Stomach (tissue), 9 donors: ENCODE measurements around the gene SDF2L1. TPM values are rescaled to one million over a fixed set of nuclear protein-coding genes. Genes with fewer than 3 reads are reported as not detected.

ENCODE experiments used
- DNase-seq, 2 donors: peaks; one replicate each; pipeline versions ENCODE4 v3.0.0 to v3.0.0-alpha.2; 2013 to 2019
- H3K27ac ChIP-seq, 5 donors: fragments of 200-600 bp in 4 of 5; sonication (generic) in 4 of 5; one replicate each; pipeline ENCODE4 v1.5.1; 2013 to 2019; ENCODE audit warnings: mild to moderate bottlenecking in 1 of 5, moderate library complexity in 1 of 5
- H3K27me3 ChIP-seq, 3 donors: fragments of 200-600 bp; sonication (generic); one replicate each; pipeline ENCODE4 v1.5.1; 2017 to 2019; ENCODE audit warnings: mixed run types in 1 of 3
- H3K36me3 ChIP-seq, 4 donors: fragments of 200-600 bp; sonication (generic); 1 replicate in 3 of 4; 2 replicates in 1 of 4; pipeline ENCODE4 v1.5.1; 2016 to 2019
- H3K4me1 ChIP-seq, 4 donors: fragments of 200-600 bp; sonication (generic); one replicate each; pipeline ENCODE4 v1.5.1; 2016 to 2019
- H3K4me3 ChIP-seq, 4 donors: fragments of 200-600 bp; sonication (generic) in 3 of 4; one replicate each; pipeline ENCODE4 v1.5.1; 2016 to 2019; ENCODE audit warnings: mild to moderate bottlenecking in 1 of 4
- H3K9me3 ChIP-seq, 4 donors: fragments of 200-600 bp; sonication (generic); one replicate each; pipeline ENCODE4 v1.5.1; 2016 to 2019
- EP300 ChIP-seq: sonication (generic); formaldehyde crosslinking; IDR thresholded peaks from one replicate; pipeline ENCODE4 v1.6.1; 2017; ENCODE audit warnings: antibody characterized with exemption
- POLR2A ChIP-seq, 4 donors: fragments of 450-650 bp; IDR thresholded peaks; one replicate each; pipeline ENCODE4 v1.6.1; 2016; ENCODE audit warnings: antibody characterized with exemption in 4 of 4, control low read depth in 2 of 4, mild to moderate bottlenecking in 1 of 4, moderate library complexity in 1 of 4
- POLR2AphosphoS5 ChIP-seq, 3 donors: sonication (generic); formaldehyde crosslinking; IDR thresholded peaks; one replicate each; pipeline ENCODE4 v1.6.1; 2016; ENCODE audit warnings: antibody characterized with exemption in 3 of 3
- WGBS, 5 donors: extraction: QIAGEN DNeasy Blood & Tissue Kit in 3 of 5; methylation state at CpG; one replicate each; pipeline versions ENCODE4 v1.1.5 to v1.1.7; 2013 to 2018; 5-methylcytosine and 5-hydroxymethylcytosine counted together
- intact Hi-C: fragments of 100-400 bp; cut with DNase I; formaldehyde crosslinking; loops from one replicate; pipeline ENCODE4 v1.15.1; 2023; ENCODE audit warnings: low total_unique reads
- polyA plus RNA-seq, 3 donors: library from polyadenylated mRNA; stranded (reverse); fragments of 200-250 nt; gene quantifications; one replicate each; pipeline ENCODE4 v1.2.3, GENCODE V29; 2013
- total RNA-seq, 5 donors: library from RNA; depleted of rRNA; stranded (reverse); fragments of >200 nt; gene quantifications; one replicate each; pipeline versions ENCODE4 v1.1.0 to v1.2.3, GENCODE V29; 2014 to 2016
- TF ChIP-seq, protein P1 (sequence below), 7 experiments: fragments of 450-650 bp in 4 of 7; fragments of 200-600 bp in 3 of 7; sonication (generic) in 3 of 7; IDR thresholded peaks; one replicate each; pipeline ENCODE4 v1.5.1; 2016 to 2019; ENCODE audit warnings: antibody characterized with exemption in 7 of 7, control low read depth in 2 of 7, mild to moderate bottlenecking in 1 of 7
- donor health status: healthy with polysubstance abuse.
- donor health status: Bipolar disorder and iron deficiency.
- donor health status: healthy.

Gene SDF2L1
- total and polyA plus RNA-seq, 8 donors = 4.0 to 101 (median 36.4) TPM; not detected in 1

DNA sequence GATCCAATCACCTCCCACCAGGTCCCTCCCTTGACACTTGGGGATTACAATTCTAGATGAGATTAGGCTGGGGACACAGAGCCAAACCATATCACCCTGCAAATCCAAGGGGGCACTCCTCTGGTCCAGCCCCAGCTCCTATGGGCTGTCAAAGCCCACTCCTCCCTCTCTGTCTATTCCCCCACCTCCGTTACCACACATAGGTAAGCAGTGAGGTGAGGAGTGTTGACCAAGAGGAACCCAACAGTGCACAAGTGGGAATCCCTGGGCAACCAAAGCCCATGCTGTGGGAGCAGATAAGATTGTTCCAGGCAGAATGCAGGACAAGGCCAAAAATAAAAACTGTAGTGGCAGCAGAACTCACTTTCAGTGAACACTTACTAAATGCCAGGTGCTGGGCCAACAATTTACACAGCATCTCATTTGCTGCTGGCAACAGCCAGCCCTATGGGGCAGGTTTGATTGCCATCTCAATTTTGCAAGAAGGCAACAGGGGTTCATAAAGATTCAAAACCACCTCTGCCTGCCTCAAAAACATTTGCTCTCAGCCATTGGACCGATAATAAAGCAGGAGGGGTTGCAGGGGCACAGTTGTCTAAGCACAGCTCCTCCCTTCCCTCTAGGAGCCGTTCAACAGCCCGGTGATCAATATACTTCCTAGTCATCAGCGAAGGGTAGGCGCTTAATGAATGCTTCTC, 8.9 kb downstream of the SDF2L1 start:
- no peaks in the 10 kb centered on the region for H3K9me3 ChIP-seq
- TF ChIP-seq EP300 = no peak
- TF ChIP-seq, protein P1, sequence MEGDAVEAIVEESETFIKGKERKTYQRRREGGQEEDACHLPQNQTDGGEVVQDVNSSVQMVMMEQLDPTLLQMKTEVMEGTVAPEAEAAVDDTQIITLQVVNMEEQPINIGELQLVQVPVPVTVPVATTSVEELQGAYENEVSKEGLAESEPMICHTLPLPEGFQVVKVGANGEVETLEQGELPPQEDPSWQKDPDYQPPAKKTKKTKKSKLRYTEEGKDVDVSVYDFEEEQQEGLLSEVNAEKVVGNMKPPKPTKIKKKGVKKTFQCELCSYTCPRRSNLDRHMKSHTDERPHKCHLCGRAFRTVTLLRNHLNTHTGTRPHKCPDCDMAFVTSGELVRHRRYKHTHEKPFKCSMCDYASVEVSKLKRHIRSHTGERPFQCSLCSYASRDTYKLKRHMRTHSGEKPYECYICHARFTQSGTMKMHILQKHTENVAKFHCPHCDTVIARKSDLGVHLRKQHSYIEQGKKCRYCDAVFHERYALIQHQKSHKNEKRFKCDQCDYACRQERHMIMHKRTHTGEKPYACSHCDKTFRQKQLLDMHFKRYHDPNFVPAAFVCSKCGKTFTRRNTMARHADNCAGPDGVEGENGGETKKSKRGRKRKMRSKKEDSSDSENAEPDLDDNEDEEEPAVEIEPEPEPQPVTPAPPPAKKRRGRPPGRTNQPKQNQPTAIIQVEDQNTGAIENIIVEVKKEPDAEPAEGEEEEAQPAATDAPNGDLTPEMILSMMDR (IDR thresholded peaks at IDR 0.05) = no peak
- no peak for TF ChIP-seq POLR2A (IDR thresholded peaks at IDR 0.05)
- TF ChIP-seq POLR2AphosphoS5 (IDR thresholded peaks at IDR 0.05) = no peak
- H3K4me3 ChIP-seq = peak overlapping the region; percentile 48 to 75 (median 59)
- H3K27ac ChIP-seq = peak overlapping the region in 2 of 5 donors; percentile 31 to 54
- 10 to 27% (median 11%) methylated on average over 6 of the region's 6 CpGs for WGBS, 5 donors
- intact Hi-C loops = no loop called here
- no peak for DNase-seq
- H3K36me3 ChIP-seq = peaks cover 0 to 29% (median 15%) of the 10 kb centered on the region in 4 donors
- H3K27me3 ChIP-seq = peaks cover 0 to 3% (median 0%) of the 10 kb centered on the region in 3 donors
- peaks cover 15 to 35% (median 33%) of the 10 kb centered on the region in 4 donors for H3K4me1 ChIP-seq

DNA sequence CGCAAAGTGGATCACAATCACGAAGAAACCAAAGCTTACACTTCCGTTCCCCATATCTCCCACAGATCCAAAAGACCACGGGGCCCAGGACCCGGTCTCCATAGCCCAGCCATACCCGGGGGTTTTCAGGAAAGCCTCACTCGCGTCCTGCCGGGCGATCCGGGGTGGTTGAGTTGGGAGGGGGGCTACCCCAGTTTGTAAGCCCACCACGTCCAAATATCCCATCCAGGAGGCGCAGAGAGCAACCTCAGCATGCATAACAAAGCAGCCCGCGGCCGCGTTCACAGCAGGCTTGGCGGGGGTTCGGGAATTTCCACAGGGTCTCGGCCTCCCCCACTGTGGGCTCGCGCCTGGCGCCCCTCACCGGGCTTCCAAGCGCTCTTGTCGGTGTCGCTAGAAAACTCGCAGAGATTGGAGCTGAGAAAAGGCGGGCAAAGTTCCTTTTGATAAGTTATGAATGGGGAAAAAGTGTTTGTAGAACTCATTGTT, 9.5 kb downstream of the SDF2L1 start:
- intact Hi-C loops = no loop called here
- peaks cover 0 to 4% (median 0%) of the 10 kb centered on the region in 3 donors for H3K27me3 ChIP-seq
- peak overlapping the region in 4 of 5 donors; percentile 31 to 54 (median 46) for H3K27ac ChIP-seq
- TF ChIP-seq, protein P1 (IDR thresholded peaks at IDR 0.05) = no peak
- no peak for TF ChIP-seq POLR2A (IDR thresholded peaks at IDR 0.05)
- TF ChIP-seq POLR2AphosphoS5 (IDR thresholded peaks at IDR 0.05) = no peak
- no peak for TF ChIP-seq EP300
- no peaks in the 10 kb centered on the region for H3K9me3 ChIP-seq
- H3K4me1 ChIP-seq = peaks cover 15 to 32% (median 29%) of the 10 kb centered on the region in 4 donors
- peak overlapping the region; percentile 48 to 75 (median 59) for H3K4me3 ChIP-seq
- H3K36me3 ChIP-seq = peaks cover 0 to 24% (median 12%) of the 10 kb centered on the region in 4 donors
- 0 to 1% (median 1%) methylated on average over 22 to 29 of the region's 29 CpGs for WGBS, 5 donors
- DNase-seq = no peak

DNA sequence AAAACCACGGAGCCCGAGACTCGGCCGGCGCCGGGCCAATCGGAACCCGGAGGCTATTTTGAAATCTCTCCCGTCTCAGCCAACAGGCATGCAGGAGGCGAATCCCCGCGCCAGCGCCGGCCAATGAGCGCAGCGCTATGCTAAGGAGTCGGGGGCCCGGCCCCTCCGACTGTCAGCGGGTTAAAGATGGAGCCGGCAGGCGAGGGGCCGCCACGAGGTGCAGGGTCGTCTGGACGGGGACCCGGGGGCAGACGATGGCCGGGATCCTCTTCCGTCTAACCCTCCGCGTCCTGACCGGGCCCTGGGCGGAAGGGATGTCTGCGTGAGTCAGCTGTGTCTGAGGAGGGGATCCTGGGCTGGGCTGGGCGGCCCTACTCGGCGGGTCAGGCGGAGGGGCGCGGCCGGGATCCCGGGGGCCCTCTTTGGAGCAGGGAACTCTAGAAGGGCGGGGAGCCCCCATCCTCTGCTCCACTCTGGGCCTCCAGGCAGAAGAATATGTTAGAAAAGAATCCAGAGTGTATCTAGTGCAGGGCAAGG, 10.0 kb downstream of the SDF2L1 start:
- TF ChIP-seq EP300 = no peak
- peak in 1 of 3 donors; percentile 24 for TF ChIP-seq POLR2AphosphoS5 (IDR thresholded peaks at IDR 0.05)
- TF ChIP-seq POLR2A (IDR thresholded peaks at IDR 0.05) = no peak
- TF ChIP-seq, protein P1 (IDR thresholded peaks at IDR 0.05) = no peak
- H3K9me3 ChIP-seq = no peaks in the 10 kb centered on the region
- intact Hi-C loops = no loop called here
- peak overlapping the region in 4 of 5 donors; percentile 31 to 54 (median 46) for H3K27ac ChIP-seq
- H3K36me3 ChIP-seq = peaks cover 0 to 22% (median 12%) of the 10 kb centered on the region in 4 donors
- WGBS, 5 donors = 1 to 2% (median 1%) methylated on average over 34 to 44 of the region's 44 CpGs
- H3K4me3 ChIP-seq = peak overlapping the region; percentile 48 to 75 (median 59)
- H3K4me1 ChIP-seq = peaks cover 15 to 32% (median 28%) of the 10 kb centered on the region in 4 donors
- DNase-seq = peak; percentile 91 to 96
- peaks cover 0 to 4% (median 0%) of the 10 kb centered on the region in 3 donors for H3K27me3 ChIP-seq
